GM12892 (cell line): ENCODE measurements around the gene FAM184B.

ENCODE experiments used
- DNase-seq: peaks from one replicate; pipeline ENCODE4 v3.0.0; 2011; ENCODE audit not compliant: insufficient read length
- FAIRE-seq: peaks from 2 replicates; lab custom pipeline; 2011; peaks lifted over from hg19 to GRCh38; lab: Jason Lieb, UNC
- POLR2A ChIP-seq: IDR thresholded peaks from 2 replicates; pipeline ENCODE4 v1.6.1; 2011; ENCODE audit warnings: low read depth, low read length, control low read depth
- POLR2AphosphoS5 ChIP-seq: IDR thresholded peaks from 2 replicates; pipeline ENCODE4 v1.6.1; 2011; ENCODE audit warnings: low read depth, low read length, control low read depth
- TAF1 ChIP-seq: IDR thresholded peaks from 2 replicates; pipeline ENCODE4 v1.6.1; 2011; ENCODE audit warnings: low read depth, mild to moderate bottlenecking, control low read depth, low read length, borderline replicate concordance

Gene FAM184B

DNA sequence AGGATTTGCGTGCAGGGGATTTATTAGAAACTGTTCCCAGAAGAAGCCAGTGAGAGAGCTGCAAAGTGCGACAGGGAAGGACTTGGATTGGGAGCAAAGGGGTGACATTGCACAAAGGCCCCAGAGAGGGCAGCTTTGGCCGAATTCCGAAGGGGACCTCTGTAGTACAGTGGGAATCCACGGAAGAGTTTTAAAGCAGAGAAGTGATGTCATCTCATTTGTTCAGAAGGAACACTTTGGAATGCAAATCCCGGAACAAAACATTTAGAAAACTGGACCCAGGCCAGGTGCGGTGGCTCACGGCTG lies 71.7 kb downstream of the FAM184B start:
- FAIRE-seq (no peak), DNase-seq (no peak)
- TF ChIP-seq POLR2AphosphoS5 (no peak), TAF1 (no peak), POLR2A (no peak)

DNA sequence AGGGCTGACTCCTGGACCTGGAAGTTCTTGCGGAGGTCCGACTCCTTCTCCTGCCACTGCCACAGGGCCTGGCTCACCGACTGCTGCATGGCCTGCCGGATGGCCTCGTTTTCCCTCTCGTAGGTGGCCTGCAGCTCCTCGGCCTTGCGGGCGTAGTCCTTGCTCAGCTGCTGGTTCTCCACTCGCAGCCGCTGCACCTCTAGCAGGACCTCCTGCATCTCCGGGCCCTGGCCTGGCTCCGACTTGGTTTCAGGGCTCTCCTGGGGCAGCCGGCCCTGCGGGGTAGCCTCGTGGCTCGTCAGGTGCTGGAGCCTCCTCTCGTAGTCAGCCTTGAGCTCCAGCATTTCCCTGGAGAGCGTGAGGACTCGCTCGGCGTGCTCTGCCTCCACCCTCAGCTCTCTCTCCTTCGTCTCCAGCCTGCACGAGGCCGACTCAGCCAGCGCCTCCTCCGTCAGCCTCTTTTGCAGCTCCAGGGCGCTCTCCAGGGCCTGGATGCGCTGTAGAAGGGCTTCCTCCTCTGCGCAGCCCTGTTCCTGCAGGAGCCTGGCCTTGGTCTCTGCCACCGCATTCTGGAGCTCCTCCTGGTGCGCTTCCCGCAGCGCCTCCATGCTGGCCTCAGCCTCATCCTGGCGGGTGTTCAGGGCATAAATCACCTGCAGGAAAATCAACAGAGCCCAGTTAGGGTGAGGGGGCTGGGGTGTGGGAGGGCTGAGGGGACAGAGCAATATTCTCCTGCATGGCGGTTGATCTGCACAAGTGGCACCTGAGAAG lies 72.2 kb downstream of the FAM184B start:
- DNase-seq, result no peak
- TF ChIP-seq POLR2AphosphoS5 (no peak), POLR2A (no peak), TAF1 (no peak)
- no peak for FAIRE-seq

GRCh38 chr4:17707671-17708070 lies 73.8 kb downstream of the FAM184B start:
- DNase-seq (no peak), FAIRE-seq (no peak)
- TF ChIP-seq POLR2AphosphoS5, result no peak
- TF ChIP-seq TAF1, result no peak
- TF ChIP-seq POLR2A, result no peak

GRCh38 chr4:17705107-17705506 lies 76.3 kb downstream of the FAM184B start:
- TF ChIP-seq TAF1, result no peak
- TF ChIP-seq POLR2A, result no peak
- TF ChIP-seq POLR2AphosphoS5, result no peak
- FAIRE-seq (no peak), DNase-seq (no peak)

- FAIRE-seq, result no peak
- DNase-seq, result no peak
- TF ChIP-seq POLR2A, result no peak
- TF ChIP-seq TAF1, result no peak
- TF ChIP-seq POLR2AphosphoS5, result no peak
These were observed 77.3 kb downstream of the FAM184B start for GRCh38 chr4:17704020-17704650.

- FAIRE-seq, result no peak
- TF ChIP-seq POLR2AphosphoS5 (no peak), TAF1 (no peak), POLR2A (no peak)
- no peak for DNase-seq
These were observed 78.8 kb downstream of the FAM184B start for GRCh38 chr4:17702641-17703040.

DNA sequence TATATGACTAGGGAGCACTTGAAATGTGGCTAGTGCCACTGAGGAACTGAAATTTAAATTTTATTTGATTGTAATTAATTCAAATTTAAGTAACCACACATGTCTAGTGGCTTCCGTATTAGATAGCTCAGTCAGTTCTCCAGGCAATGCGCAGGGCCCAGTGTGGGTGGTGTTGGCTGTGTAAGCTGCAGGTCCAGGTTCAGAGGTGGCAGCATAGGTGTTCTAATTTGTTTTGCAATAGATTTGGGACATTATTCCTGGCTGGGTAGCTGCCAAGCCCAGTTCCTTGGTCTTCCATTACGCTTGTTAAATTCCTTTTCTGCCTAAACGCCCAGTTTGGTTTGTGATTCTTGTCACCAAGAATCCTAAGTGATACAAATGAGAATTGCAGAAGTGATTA lies 79.5 kb downstream of the FAM184B start:
- DNase-seq (no peak), FAIRE-seq (no peak)
- TF ChIP-seq TAF1 (no peak), POLR2A (no peak), POLR2AphosphoS5 (no peak)

DNA sequence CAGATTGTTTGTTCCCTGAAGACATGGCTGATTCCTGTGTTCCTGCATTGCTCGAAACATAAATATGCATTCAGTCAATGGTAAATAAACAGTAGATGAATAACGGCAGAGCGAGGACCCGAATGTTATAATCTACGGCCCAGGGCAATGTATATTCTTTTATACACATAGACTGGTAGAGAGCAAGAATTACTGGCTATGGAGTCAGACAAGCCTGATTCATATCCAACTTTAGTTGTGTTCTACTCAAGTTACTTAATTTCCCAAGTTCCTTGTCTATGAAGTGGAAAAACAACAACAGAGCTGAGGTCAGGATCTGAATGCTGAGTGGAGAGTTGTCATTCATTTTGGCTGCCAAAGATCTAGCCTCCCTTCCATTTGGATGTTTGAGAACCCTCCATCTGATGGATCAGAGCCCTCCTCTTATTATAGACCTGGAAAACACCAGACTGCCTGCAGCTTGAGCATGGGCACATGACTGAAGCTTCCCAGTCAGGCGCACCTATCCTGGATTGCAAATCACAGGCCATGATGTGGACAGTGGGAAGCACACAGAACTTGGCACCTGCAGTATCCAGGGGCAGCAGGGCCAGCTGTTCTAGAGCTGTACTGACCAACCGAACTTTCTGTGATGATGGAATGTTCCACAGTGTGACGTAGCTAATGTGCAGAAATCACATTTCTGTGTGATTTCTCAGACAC lies 80.1 kb downstream of the FAM184B start:
- TF ChIP-seq POLR2AphosphoS5, result no peak
- no peak for TF ChIP-seq POLR2A
- no peak for TF ChIP-seq TAF1
- DNase-seq, result no peak
- FAIRE-seq, result no peak

GRCh38 chr4:17699380-17699779 lies 82.0 kb downstream of the FAM184B start:
- FAIRE-seq (no peak), DNase-seq (no peak)
- TF ChIP-seq TAF1 (no peak), POLR2AphosphoS5 (no peak), POLR2A (no peak)

DNA sequence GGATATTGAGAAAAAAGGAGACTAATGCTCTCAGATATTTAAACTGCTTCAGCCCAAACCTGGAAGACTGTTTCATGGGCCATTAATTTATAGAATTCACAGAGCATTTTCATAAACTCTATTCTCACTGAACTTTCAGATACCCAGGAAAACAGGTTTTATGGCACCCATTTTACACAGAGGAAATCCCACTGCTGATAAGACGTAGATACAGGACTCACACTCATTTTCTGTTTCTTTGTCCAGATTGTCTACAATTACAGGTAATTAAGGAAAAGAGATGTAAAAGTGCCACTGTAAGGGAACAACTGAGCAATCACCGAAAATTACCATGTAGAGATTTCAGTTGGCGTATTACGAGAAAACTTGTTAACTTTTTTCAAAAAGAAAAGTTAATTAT lies 83.3 kb downstream of the FAM184B start:
- TF ChIP-seq POLR2A (no peak), POLR2AphosphoS5 (no peak), TAF1 (no peak)
- DNase-seq (no peak), FAIRE-seq (no peak)

- TF ChIP-seq TAF1, result no peak
- no peak for TF ChIP-seq POLR2A
- no peak for TF ChIP-seq POLR2AphosphoS5
- no peak for FAIRE-seq
- DNase-seq, result no peak
These were observed 86.1 kb downstream of the FAM184B start for GRCh38 chr4:17695341-17695740.

DNA sequence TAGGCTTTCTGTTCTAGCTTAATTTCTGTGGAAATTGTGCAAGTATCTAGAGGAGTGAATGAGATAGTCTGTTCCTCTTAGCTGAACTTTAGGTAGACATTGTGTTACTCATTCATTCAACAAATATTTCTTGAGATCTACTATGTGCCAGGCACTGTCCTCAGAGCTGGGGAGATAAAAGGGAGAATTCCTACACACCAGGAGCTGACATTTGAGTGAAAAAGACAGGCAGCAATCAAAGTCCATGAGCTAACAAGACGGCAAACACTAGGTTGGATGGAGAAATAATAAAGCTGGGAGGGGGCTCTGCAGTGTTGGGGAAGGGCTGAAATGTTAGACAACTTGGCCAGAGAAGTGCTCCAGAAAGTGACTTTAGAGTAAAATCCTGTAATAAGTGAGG lies 86.9 kb downstream of the FAM184B start:
- FAIRE-seq, result no peak
- DNase-seq, result no peak
- TF ChIP-seq POLR2A (no peak), TAF1 (no peak), POLR2AphosphoS5 (no peak)

DNA sequence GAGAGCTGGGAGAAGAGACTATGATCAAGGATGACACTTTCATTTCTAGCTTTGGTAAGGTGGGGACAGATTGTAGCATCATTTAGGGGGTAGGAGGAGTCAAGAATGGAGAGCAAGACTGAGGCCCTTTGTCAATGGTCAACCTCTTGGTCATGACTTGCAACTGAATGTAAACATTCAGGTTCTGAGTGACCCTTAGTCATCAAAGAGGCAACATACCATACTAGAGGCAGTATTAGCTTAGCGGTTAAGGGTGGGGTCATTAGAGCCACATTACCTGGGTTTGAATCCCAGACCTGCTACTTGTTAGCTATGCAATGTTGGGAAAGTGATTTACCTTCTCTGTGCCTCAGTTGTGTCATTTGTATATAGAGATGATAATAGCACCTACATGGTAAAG lies 90.5 kb downstream of the FAM184B start:
- FAIRE-seq, result no peak
- no peak for DNase-seq
- TF ChIP-seq POLR2AphosphoS5 (no peak), POLR2A (no peak), TAF1 (no peak)
